SK-N-SH (cell line): ENCODE results near the gene CDPF1.

Experiments
- CTCF ChIP-seq: fragments of 200-600 bp; sonication (generic); IDR thresholded peaks from 2 replicates; pipeline ENCODE4 v1.6.1; 2017; ENCODE audit warnings: antibody characterized with exemption, mild to moderate bottlenecking, moderate library complexity
- POLR2AphosphoS5 ChIP-seq: IDR thresholded peaks from 2 replicates; pipeline ENCODE4 v1.6.1; 2012; ENCODE audit warnings: low read depth, low read length
- RFX5 ChIP-seq: IDR thresholded peaks from 2 replicates; pipeline ENCODE4 v1.6.1; 2012; ENCODE audit warnings: mild to moderate bottlenecking, improper control_type of control experiment, low read length
- TCF12 ChIP-seq: IDR thresholded peaks from 2 replicates; pipeline ENCODE4 v1.4.0; 2012
- ZBTB33 ChIP-seq: IDR thresholded peaks from 2 replicates; pipeline ENCODE4 v1.4.0; 2012; ENCODE audit warnings: low read depth, borderline replicate concordance

GRCh38 chr22:46230262-46230901 lies 19.7 kb downstream of the CDPF1 start:
- TF ChIP-seq POLR2AphosphoS5, result no peak
- TF ChIP-seq TCF12, result no peak
- TF ChIP-seq RFX5, result no peak
- TF ChIP-seq CTCF, result no peak
- TF ChIP-seq ZBTB33, result no peak
